ENCODE measurements around the gene C20orf141. TPM values are rescaled to one million over a fixed set of nuclear protein-coding genes. Genes with fewer than 3 reads are reported as not detected.
"Not testable (repeated sequence)": the region's sequence is repeated elsewhere in the genome, so short reads cannot be mapped to it uniquely, and the experiment has no call there.

Gene C20orf141
- total and polyA plus RNA-seq, 2 of the 4 experiments (the other 2 are of a cell fraction): 0.36 to 0.91 TPM

GRCh38 chr20:2829376-2829775 is 14.6 kb downstream of the C20orf141 start:
- H2BK120ac ChIP-seq (ENCODE audit: low read depth, low read length): no peak overlapping the region
- H3K79me1 ChIP-seq (ENCODE audit: low read depth in 1 of 2, low read length in 2 of 2): no peaks in the 10 kb centered on the region
- H3K9me3 ChIP-seq (ENCODE audit: control insufficient read depth, insufficient read depth, low read length): no peaks in the 10 kb centered on the region
- no peak overlapping the region for H2AK9ac ChIP-seq (replicated peaks; ENCODE audit: low read depth, low read length, poor library complexity)
- TF ChIP-seq RCOR1 (IDR thresholded peaks at IDR 0.05; ENCODE audit: insufficient replicate concordance, low read length): no peak
- TF ChIP-seq BHLHE40 (IDR thresholded peaks at IDR 0.05; ENCODE audit: low read depth, low read length): no peak
- TF ChIP-seq RAD21 (IDR thresholded peaks at IDR 0.05; ENCODE audit: low read length): no peak
- no peak for TF ChIP-seq NFE2L2 (IDR thresholded peaks at IDR 0.05; ENCODE audit: low read depth, low read length)
- TF ChIP-seq USF2 (IDR thresholded peaks at IDR 0.05; ENCODE audit: low read depth, low read length): no peak
- TF ChIP-seq POLR2A (IDR thresholded peaks at IDR 0.05; ENCODE audit: low read depth, low read length): no peak
- no CpG with 5 or more reads among the region's 6 CpGs for WGBS, 2 experiments (ENCODE audit: extremely low coverage in 2 of 2, insufficient read length in 1 of 2)
- H3K4me3 ChIP-seq (ENCODE audit: insufficient read depth, low read depth, low read length): no peak overlapping the region
- no peaks in the 10 kb centered on the region; the same call in 1 of the 2 replicates for H3K27me3 ChIP-seq (ENCODE audit: control insufficient read depth, insufficient read depth, low read length)
- no peak overlapping the region for H3K56ac ChIP-seq (ENCODE audit: extremely low read depth, insufficient read depth, low read length)
- ChIA-PET POLR2A (ENCODE audit: unreplicated experiment) (no interaction called here), CTCF (interaction anchor here (1.0 kb wide), 1 partner anchor 30 kb away, joined by 3 read pairs; no protein-coding TSS in a partner anchor)
- no peaks in the 10 kb centered on the region for H3K36me3 ChIP-seq (ENCODE audit: control insufficient read depth, insufficient read depth, low read length)
- no peak overlapping the region for H3K4me2 ChIP-seq (ENCODE audit: low read depth, low read length)
- DNase-seq: no peak
- dilution Hi-C loops (cut with HindIII; ENCODE audit: low sequenced_read_pairs, unreplicated experiment) (no loop called here), intact Hi-C loops (cut with micrococcal nuclease) (no loop called here), in situ Hi-C loops (cut with MboI; ENCODE audit: low sequenced_read_pairs) (loop anchor here (25.0 kb wide), 1 partner anchor 317 kb away; the partner anchor contains the start of gene ZNF343)
- H3K4me1 ChIP-seq (ENCODE audit: control insufficient read depth, insufficient read depth, low read length): peaks cover 6% of the 10 kb centered on the region; the same call in 1 of the 2 replicates
- ATAC-seq (ENCODE audit: low read depth): no peak
- no peak overlapping the region for H4K8ac ChIP-seq (ENCODE audit: low read depth in 2 of 2, low read length in 2 of 2)
- no peak overlapping the region for H3K4ac ChIP-seq (ENCODE audit: low read depth, low read length)
- no peak overlapping the region for H3K18ac ChIP-seq (ENCODE audit: low read depth, low read length)
- H4K91ac ChIP-seq (ENCODE audit: insufficient read depth, low read depth, low read length): no peak overlapping the region
- no peak overlapping the region for H3K9ac ChIP-seq (ENCODE audit: low read depth, low read length)
- BruUV-seq (replicated peaks): no TSS peak
- no peak overlapping the region for H3K23ac ChIP-seq (ENCODE audit: low read depth, low read length)
- no peak overlapping the region for H3K14ac ChIP-seq (replicated peaks; ENCODE audit: low read depth, low read length)
- no peak overlapping the region for H2BK20ac ChIP-seq (ENCODE audit: low read depth, low read length)
- H2AFZ ChIP-seq (replicated peaks; ENCODE audit: low read length, poor library complexity): no peak overlapping the region
- H2AK5ac ChIP-seq (ENCODE audit: low read depth, low read length): no peak overlapping the region
- no peak overlapping the region for H2BK15ac ChIP-seq (ENCODE audit: low read depth, low read length)
- H3K9me1 ChIP-seq (ENCODE audit: insufficient read depth, low read length): peaks cover 5% of the 10 kb centered on the region; the same call in 1 of the 2 replicates
- H4K20me1 ChIP-seq (ENCODE audit: insufficient read depth, low read length): peaks cover 3% of the 10 kb centered on the region; the same call in 1 of the 2 replicates
- H3K27ac ChIP-seq (ENCODE audit: insufficient read depth, low read length): no peak overlapping the region
- H4K5ac ChIP-seq (ENCODE audit: low read depth, low read length): no peak overlapping the region
- no peak overlapping the region for H2BK5ac ChIP-seq (ENCODE audit: low read depth, low read length, poor library complexity, severe bottlenecking)

- H3K9ac ChIP-seq (ENCODE audit: low read depth, low read length); H2AK9ac ChIP-seq (replicated peaks; ENCODE audit: low read depth, low read length, poor library complexity); H3K27me3 ChIP-seq (ENCODE audit: control insufficient read depth, insufficient read depth, low read length); H4K91ac ChIP-seq (ENCODE audit: insufficient read depth, low read depth, low read length); H3K36me3 ChIP-seq (ENCODE audit: control insufficient read depth, insufficient read depth, low read length); H3K4me3 ChIP-seq (ENCODE audit: insufficient read depth, low read depth, low read length); H4K5ac ChIP-seq (ENCODE audit: low read depth, low read length); H3K23ac ChIP-seq (ENCODE audit: low read depth, low read length); H3K9me1 ChIP-seq (ENCODE audit: insufficient read depth, low read length); H2BK5ac ChIP-seq (ENCODE audit: low read depth, low read length, poor library complexity, severe bottlenecking); H3K9me3 ChIP-seq (ENCODE audit: control insufficient read depth, insufficient read depth, low read length); H2AFZ ChIP-seq (replicated peaks; ENCODE audit: low read length, poor library complexity); H4K8ac ChIP-seq (ENCODE audit: low read depth in 2 of 2, low read length in 2 of 2); dilution Hi-C loops (cut with HindIII; ENCODE audit: low sequenced_read_pairs, unreplicated experiment); H3K56ac ChIP-seq (ENCODE audit: extremely low read depth, insufficient read depth, low read length); H3K79me1 ChIP-seq (ENCODE audit: low read depth in 1 of 2, low read length in 2 of 2); H4K20me1 ChIP-seq (ENCODE audit: insufficient read depth, low read length); ATAC-seq (ENCODE audit: low read depth); BruUV-seq (replicated peaks); H2BK15ac ChIP-seq (ENCODE audit: low read depth, low read length); DNase-seq; H3K14ac ChIP-seq (replicated peaks; ENCODE audit: low read depth, low read length); CTCF ChIA-PET; H3K4me2 ChIP-seq (ENCODE audit: low read depth, low read length); H2AK5ac ChIP-seq (ENCODE audit: low read depth, low read length); H3K4me1 ChIP-seq (ENCODE audit: control insufficient read depth, insufficient read depth, low read length); H3K4ac ChIP-seq (ENCODE audit: low read depth, low read length); intact Hi-C loops (cut with micrococcal nuclease); H2BK120ac ChIP-seq (ENCODE audit: low read depth, low read length); H3K18ac ChIP-seq (ENCODE audit: low read depth, low read length); H2BK20ac ChIP-seq (ENCODE audit: low read depth, low read length): not testable (repeated sequence)
- WGBS, 2 experiments (ENCODE audit: extremely low coverage in 2 of 2, insufficient read length in 1 of 2): no CpG with 5 or more reads among the region's 7 CpGs
- POLR2A ChIA-PET (ENCODE audit: unreplicated experiment): interaction anchor here (0.6 kb wide), 2 partner anchors 54 to 107 kb away, joined by 3 to 6 read pairs; no protein-coding TSS in a partner anchor
- in situ Hi-C loops (cut with MboI; ENCODE audit: low sequenced_read_pairs): loop anchor here (25.0 kb wide), 1 partner anchor 319 kb away; the partner anchor contains the start of gene ZNF343
- peak overlapping the region; percentile 37; the same call in 1 of the 2 replicates for H3K27ac ChIP-seq (ENCODE audit: insufficient read depth, low read length)
Observed at GRCh38 chr20:2831206-2831605, 16.4 kb downstream of the C20orf141 start.
